AML-193 (cell line): Measurements from ENCODE around the gene MACROD2.

Experiments
- DNase-seq, 2 experiments: peaks; one replicate each; lab custom pipeline; 2025; lab: John Stamatoyannopoulos, UW

MACROD2 gene

GRCh38 chr20:14647016-14647415 is 651.7 kb downstream of the MACROD2 start:
- no peak for DNase-seq

GRCh38 chr20:14649662-14650061 is 654.3 kb downstream of the MACROD2 start:
- no peak for DNase-seq

GRCh38 chr20:14657266-14658005 is 662.1 kb downstream of the MACROD2 start:
- no peak for DNase-seq

GRCh38 chr20:14664101-14664500 is 668.8 kb downstream of the MACROD2 start:
- DNase-seq: no peak

GRCh38 chr20:14666696-14667095 is 671.4 kb downstream of the MACROD2 start:
- DNase-seq: no peak

- no peak for DNase-seq
Measured at GRCh38 chr20:14667226-14667625, 671.9 kb downstream of the MACROD2 start.

GRCh38 chr20:14672066-14672465 is 676.8 kb downstream of the MACROD2 start:
- DNase-seq: no peak

GRCh38 chr20:14673164-14673563 is 677.8 kb downstream of the MACROD2 start:
- no peak for DNase-seq

GRCh38 chr20:14677455-14677854 is 682.1 kb downstream of the MACROD2 start:
- DNase-seq: no peak

GRCh38 chr20:14685183-14685582 is 689.9 kb downstream of the MACROD2 start:
- no peak for DNase-seq

GRCh38 chr20:14687313-14687712 is 692.0 kb downstream of the MACROD2 start:
- DNase-seq: no peak

GRCh38 chr20:14688005-14688404 is 692.7 kb downstream of the MACROD2 start:
- no peak for DNase-seq

- no peak for DNase-seq
Measured at GRCh38 chr20:14691994-14692393, 696.7 kb downstream of the MACROD2 start.

- DNase-seq: no peak
Measured at GRCh38 chr20:14696478-14696877, 701.2 kb downstream of the MACROD2 start.

GRCh38 chr20:14696937-14697336 is 701.6 kb downstream of the MACROD2 start:
- DNase-seq: no peak

- DNase-seq: no peak
Measured at GRCh38 chr20:14698125-14698524, 702.8 kb downstream of the MACROD2 start.

GRCh38 chr20:14698605-14699373 is 703.5 kb downstream of the MACROD2 start:
- DNase-seq: no peak

- no peak for DNase-seq
Measured at GRCh38 chr20:14700639-14700960, 705.3 kb downstream of the MACROD2 start.

- no peak for DNase-seq
Measured at GRCh38 chr20:14701326-14701725, 706.0 kb downstream of the MACROD2 start.

- no peak for DNase-seq
Measured at GRCh38 chr20:14706555-14706954, 711.2 kb downstream of the MACROD2 start.

GRCh38 chr20:14707026-14707680 is 711.8 kb downstream of the MACROD2 start:
- no peak for DNase-seq

GRCh38 chr20:14707865-14708596 is 712.7 kb downstream of the MACROD2 start:
- DNase-seq: no peak
